Neutrophil (primary cell): ENCODE results near the gene CD300H.

Experiments
- H3K27ac ChIP-seq: fragments of 200-600 bp; sonication (generic); 2 replicates; pipeline ENCODE4 v1.5.1; 2016; ENCODE audit warnings: mild to moderate bottlenecking, moderate library complexity
- H3K27me3 ChIP-seq: fragments of 200-600 bp; sonication (generic); 2 replicates; pipeline ENCODE4 v1.6.0; 2016; ENCODE audit warnings: mild to moderate bottlenecking
- H3K36me3 ChIP-seq: fragments of 200-600 bp; sonication (generic); 2 replicates; pipeline ENCODE4 v1.5.1; 2017
- H3K4me1 ChIP-seq, 2 experiments: fragments of 200-600 bp in 1 of 2; sonication (generic) in 1 of 2; 1 replicate in 1 of 2; 2 replicates in 1 of 2; pipeline versions ENCODE4 v1.5.1 to v1.6.1; 2013 to 2016; ENCODE audit warnings: low read depth in 1 of 2, low read length in 1 of 2, mild to moderate bottlenecking in 1 of 2, moderate library complexity in 1 of 2; ENCODE audit not compliant: control insufficient read depth in 1 of 2, insufficient read depth in 1 of 2
- H3K4me3 ChIP-seq, 2 experiments: fragments of 200-600 bp in 1 of 2; sonication (generic) in 1 of 2; 1 replicate in 1 of 2; 2 replicates in 1 of 2; pipeline ENCODE4 v1.5.1; 2013 to 2016; ENCODE audit warnings: low read depth in 1 of 2, low read length in 1 of 2, mild to moderate bottlenecking in 1 of 2, moderate library complexity in 1 of 2
- H3K9me3 ChIP-seq: fragments of 200-600 bp; sonication (generic); 2 replicates; pipeline ENCODE4 v1.5.1; 2016
- CTCF ChIP-seq: fragments of 200-600 bp; sonication (generic); IDR thresholded peaks from 2 replicates; pipeline ENCODE4 v1.5.1; 2016; ENCODE audit warnings: antibody characterized with exemption

The CD300H gene

GRCh38 chr17:74606050-74606449, 38.7 kb upstream of the CD300H start:
- H3K4me1 ChIP-seq: no peaks in the 10 kb centered on the region
- no peaks in the 10 kb centered on the region for H3K36me3 ChIP-seq
- no peak for TF ChIP-seq CTCF

GRCh38 chr17:74605361-74605760, 38.1 kb upstream of the CD300H start:
- no peaks in the 10 kb centered on the region for H3K36me3 ChIP-seq
- no peak for TF ChIP-seq CTCF
- H3K4me3 ChIP-seq: no peak overlapping the region
- no peak overlapping the region for H3K27ac ChIP-seq
- no peaks in the 10 kb centered on the region for H3K9me3 ChIP-seq
- peaks cover 0 to 6% of the 10 kb centered on the region in 2 experiments for H3K4me1 ChIP-seq
- peaks cover 74% of the 10 kb centered on the region for H3K27me3 ChIP-seq

More at GRCh38 chr17:74606050-74606449, 38.7 kb upstream of the CD300H start:
- Histone ChIP-seq H3K27ac (no peak overlapping the region), H3K9me3 (no peaks in the 10 kb centered on the region), H3K27me3 (peaks cover 81% of the 10 kb centered on the region), H3K4me3 (no peak overlapping the region)

- no peaks in the 10 kb centered on the region for H3K36me3 ChIP-seq
- peaks cover 68% of the 10 kb centered on the region for H3K27me3 ChIP-seq
- TF ChIP-seq CTCF: no peak
- H3K27ac ChIP-seq: no peak overlapping the region
- no peak overlapping the region for H3K4me3 ChIP-seq
- peaks cover 5 to 11% of the 10 kb centered on the region in 2 experiments for H3K4me1 ChIP-seq
- no peaks in the 10 kb centered on the region for H3K9me3 ChIP-seq
Measured at GRCh38 chr17:74604761-74605160, 37.5 kb upstream of the CD300H start.

GRCh38 chr17:74604200-74604599, 36.9 kb upstream of the CD300H start:
- Histone ChIP-seq H3K4me3 (no peak overlapping the region), H3K4me1 (peaks cover 10 to 17% of the 10 kb centered on the region in 2 experiments), H3K36me3 (no peaks in the 10 kb centered on the region), H3K27ac (no peak overlapping the region), H3K9me3 (no peaks in the 10 kb centered on the region), H3K27me3 (peaks cover 63% of the 10 kb centered on the region)
- no peak for TF ChIP-seq CTCF

GRCh38 chr17:74603746-74604145, 36.4 kb upstream of the CD300H start:
- TF ChIP-seq CTCF: no peak
- Histone ChIP-seq H3K36me3 (no peaks in the 10 kb centered on the region), H3K4me1 (peaks cover 15 to 21% of the 10 kb centered on the region in 2 experiments), H3K27ac (no peak overlapping the region), H3K27me3 (peaks cover 58% of the 10 kb centered on the region), H3K9me3 (no peaks in the 10 kb centered on the region), H3K4me3 (no peak overlapping the region)
